ENCODE measurements around the gene CLEC3B. TPM values are rescaled to one million over a fixed set of nuclear protein-coding genes. Genes with fewer than 3 reads are reported as not detected.
A peak's percentile ranks its signal among the peaks of the same experiment; 100 is the strongest.

CLEC3B gene
- total RNA-seq, 1 donor from 2014 or later = 80.8 TPM

GRCh38 chr3:45027441-45027840 lies 1.3 kb downstream of the CLEC3B start:
- H3K4me1 ChIP-seq = peaks cover 80% of the 10 kb centered on the region
- peak overlapping the region; percentile 69 for H3K4me3 ChIP-seq

GRCh38 chr3:45029216-45029615 lies 3.1 kb downstream of the CLEC3B start:
- no peak for DNase-seq
- Histone ChIP-seq H3K4me3 (peak overlapping the region; percentile 69), H3K4me1 (peaks cover 84% of the 10 kb centered on the region), H3K27me3 (ENCODE audit: low read depth) (no peaks in the 10 kb centered on the region), H3K27ac (replicated peaks) (peak overlapping the region; percentile 93), H3K9me3 (replicated peaks) (no peaks in the 10 kb centered on the region), H3K36me3 (peaks cover 24% of the 10 kb centered on the region)
- no peak for TF ChIP-seq CTCF (IDR thresholded peaks at IDR 0.05; ENCODE audit: borderline replicate concordance)
- intact Hi-C loops (cut with micrococcal nuclease) = no loop called here

More at GRCh38 chr3:45027441-45027840, 1.3 kb downstream of the CLEC3B start:
- no peak for DNase-seq
- Histone ChIP-seq H3K27me3 (ENCODE audit: low read depth) (no peaks in the 10 kb centered on the region), H3K36me3 (peaks cover 12% of the 10 kb centered on the region), H3K9me3 (replicated peaks) (no peaks in the 10 kb centered on the region), H3K27ac (replicated peaks) (peak overlapping the region; percentile 93)
- intact Hi-C loops (cut with micrococcal nuclease) = no loop called here
- TF ChIP-seq CTCF (IDR thresholded peaks at IDR 0.05; ENCODE audit: borderline replicate concordance) = no peak

- peaks cover 24% of the 10 kb centered on the region for H3K36me3 ChIP-seq
- peak overlapping the region; percentile 93 for H3K27ac ChIP-seq (replicated peaks)
- H3K4me1 ChIP-seq = peaks cover 84% of the 10 kb centered on the region
- TF ChIP-seq CTCF (IDR thresholded peaks at IDR 0.05; ENCODE audit: borderline replicate concordance) = no peak
- no peak for DNase-seq
- peak overlapping the region; percentile 69 for H3K4me3 ChIP-seq
- no peaks in the 10 kb centered on the region for H3K27me3 ChIP-seq (ENCODE audit: low read depth)
- no peaks in the 10 kb centered on the region for H3K9me3 ChIP-seq (replicated peaks)
- intact Hi-C loops (cut with micrococcal nuclease) = no loop called here
Measured at GRCh38 chr3:45029661-45030060, 3.6 kb downstream of the CLEC3B start.

- no peak overlapping the region for H3K4me3 ChIP-seq
- DNase-seq = no peak
- peaks cover 24% of the 10 kb centered on the region for H3K36me3 ChIP-seq
- H3K9me3 ChIP-seq (replicated peaks) = no peaks in the 10 kb centered on the region
- peaks cover 86% of the 10 kb centered on the region for H3K4me1 ChIP-seq
- intact Hi-C loops (cut with micrococcal nuclease) = no loop called here
- H3K27me3 ChIP-seq (ENCODE audit: low read depth) = no peaks in the 10 kb centered on the region
- no peak overlapping the region for H3K27ac ChIP-seq (replicated peaks)
- TF ChIP-seq CTCF (IDR thresholded peaks at IDR 0.05; ENCODE audit: borderline replicate concordance) = no peak
Measured at GRCh38 chr3:45031531-45031930, 5.4 kb downstream of the CLEC3B start.

GRCh38 chr3:45032113-45032512 lies 6.0 kb downstream of the CLEC3B start:
- TF ChIP-seq CTCF (IDR thresholded peaks at IDR 0.05; ENCODE audit: borderline replicate concordance) = no peak
- Histone ChIP-seq H3K36me3 (peaks cover 24% of the 10 kb centered on the region), H3K4me1 (peaks cover 86% of the 10 kb centered on the region), H3K27ac (replicated peaks) (no peak overlapping the region), H3K4me3 (no peak overlapping the region), H3K9me3 (replicated peaks) (no peaks in the 10 kb centered on the region), H3K27me3 (ENCODE audit: low read depth) (no peaks in the 10 kb centered on the region)
- no peak for DNase-seq
- intact Hi-C loops (cut with micrococcal nuclease) = no loop called here
